Neural crest cell (in vitro differentiated cells): ENCODE data around the gene ACRBP. TPM values are rescaled to one million over a fixed set of nuclear protein-coding genes. Genes with fewer than 3 reads are reported as not detected.

Experiments
- DNase-seq: peaks from one replicate; pipeline ENCODE4 v3.0.0; 2021; ENCODE audit warnings: low read depth, mixed read lengths, low spot score
- H3K27ac Mint-ChIP-seq: one replicate; pipeline ENCODE4 v1.8.0; 2021; ENCODE audit warnings: mild to moderate bottlenecking, mixed read lengths; ENCODE audit not compliant: unreplicated experiment
- H3K27me3 Mint-ChIP-seq: 2 replicates; pipeline ENCODE4 v1.8.0; 2021; ENCODE audit warnings: low read depth, mild to moderate bottlenecking, mixed read lengths
- H3K36me3 Mint-ChIP-seq: 2 replicates; pipeline ENCODE4 v1.8.0; 2021; ENCODE audit warnings: low read depth, mild to moderate bottlenecking, mixed read lengths
- H3K4me1 Mint-ChIP-seq: 2 replicates; pipeline ENCODE4 v1.8.0; 2021; ENCODE audit warnings: mixed read lengths
- H3K4me3 Mint-ChIP-seq: one replicate; pipeline ENCODE4 v1.8.0; 2021; ENCODE audit warnings: mild to moderate bottlenecking, mixed read lengths
- H3K9me3 Mint-ChIP-seq: 2 replicates; pipeline ENCODE4 v1.8.0; 2021; ENCODE audit warnings: mixed read lengths
- CTCF ChIP-seq: fragments of 200-600 bp; sonication (generic); conservative IDR thresholded peaks from 2 replicates; pipeline ENCODE4 v1.5.0; 2021; ENCODE audit warnings: antibody characterized with exemption, mild to moderate bottlenecking
- total RNA-seq: library from RNA; stranded (reverse); gene quantifications from 2 replicates; pipeline ENCODE4 v1.2.1, GENCODE V29; 2021

The ACRBP gene
- total RNA-seq, 1 donor from 2014 or later: 1.9 TPM

- Mint-ChIP-seq H3K4me3 (no peak overlapping the region), H3K36me3 (peaks cover 16% of the 10 kb centered on the region), H3K4me1 (no peaks in the 10 kb centered on the region), H3K27me3 (no peaks in the 10 kb centered on the region), H3K9me3 (no peaks in the 10 kb centered on the region), H3K27ac (no peak overlapping the region)
- DNase-seq: no peak
- no peak for TF ChIP-seq CTCF
These were observed 29.7 kb upstream of the ACRBP start for GRCh38 chr12:6676962-6677361.

DNA sequence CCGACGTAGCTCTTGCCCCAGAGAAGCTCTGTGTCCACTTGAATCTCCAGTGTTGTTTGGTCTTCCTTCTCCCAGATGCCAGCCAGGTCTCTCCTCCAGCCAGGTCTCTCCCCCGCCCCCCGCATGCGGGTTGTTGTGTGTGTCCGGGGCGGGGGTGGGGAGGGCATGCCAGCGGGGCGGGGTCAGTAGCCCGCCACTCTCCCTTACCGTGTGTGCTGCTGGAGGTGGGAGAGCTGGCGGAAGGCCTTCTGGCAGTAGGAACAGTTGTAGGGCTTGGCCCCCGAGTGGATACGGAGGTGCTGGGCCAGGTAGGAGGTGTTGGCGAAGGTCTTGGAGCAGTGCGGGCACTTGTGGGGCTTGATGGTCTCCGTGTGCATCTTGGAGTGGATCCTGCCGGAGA is 24.9 kb upstream of the ACRBP start:
- Mint-ChIP-seq H3K4me1 (no peaks in the 10 kb centered on the region), H3K27ac (no peak overlapping the region), H3K4me3 (no peak overlapping the region), H3K36me3 (peaks cover 29% of the 10 kb centered on the region), H3K27me3 (no peaks in the 10 kb centered on the region), H3K9me3 (no peaks in the 10 kb centered on the region)
- no peak for TF ChIP-seq CTCF
- no peak for DNase-seq

GRCh38 chr12:6667559-6668210 is 20.5 kb upstream of the ACRBP start:
- H3K4me3 Mint-ChIP-seq: no peak overlapping the region
- H3K27ac Mint-ChIP-seq: no peak overlapping the region
- no peaks in the 10 kb centered on the region for H3K27me3 Mint-ChIP-seq
- peaks cover 8% of the 10 kb centered on the region for H3K4me1 Mint-ChIP-seq
- peaks cover 23% of the 10 kb centered on the region for H3K36me3 Mint-ChIP-seq
- no peak for DNase-seq
- no peak for TF ChIP-seq CTCF
- no peaks in the 10 kb centered on the region for H3K9me3 Mint-ChIP-seq

- Mint-ChIP-seq H3K36me3 (peaks cover 14% of the 10 kb centered on the region), H3K4me3 (no peak overlapping the region), H3K4me1 (peaks cover 16% of the 10 kb centered on the region), H3K27ac (no peak overlapping the region), H3K9me3 (no peaks in the 10 kb centered on the region), H3K27me3 (no peaks in the 10 kb centered on the region)
- no peak for DNase-seq
- no peak for TF ChIP-seq CTCF
These were observed 19.0 kb upstream of the ACRBP start for GRCh38 chr12:6666211-6666610.

- DNase-seq: no peak
- Mint-ChIP-seq H3K9me3 (no peaks in the 10 kb centered on the region), H3K4me3 (peak overlapping the region; percentile 14), H3K36me3 (peaks cover 9% of the 10 kb centered on the region), H3K4me1 (peaks cover 16% of the 10 kb centered on the region), H3K27me3 (no peaks in the 10 kb centered on the region), H3K27ac (no peak overlapping the region)
- no peak for TF ChIP-seq CTCF
These were observed 17.7 kb upstream of the ACRBP start for GRCh38 chr12:6664902-6665301.
